Neural progenitor cell (in vitro differentiated cells): ENCODE measurements around the gene CD151.

Experiments
- EZH2 ChIP-seq: fragments of 200-600 bp; sonication (generic); IDR thresholded peaks from 2 replicates; pipeline ENCODE4 v1.6.1; 2017; ENCODE audit warnings: antibody characterized with exemption, mild to moderate bottlenecking, moderate library complexity
- TF ChIP-seq, protein P1 (sequence below): fragments of 200-600 bp; sonication (generic); IDR thresholded peaks from 2 replicates; pipeline ENCODE4 v1.5.1; 2017; ENCODE audit warnings: antibody characterized with exemption, mild to moderate bottlenecking

DNA sequence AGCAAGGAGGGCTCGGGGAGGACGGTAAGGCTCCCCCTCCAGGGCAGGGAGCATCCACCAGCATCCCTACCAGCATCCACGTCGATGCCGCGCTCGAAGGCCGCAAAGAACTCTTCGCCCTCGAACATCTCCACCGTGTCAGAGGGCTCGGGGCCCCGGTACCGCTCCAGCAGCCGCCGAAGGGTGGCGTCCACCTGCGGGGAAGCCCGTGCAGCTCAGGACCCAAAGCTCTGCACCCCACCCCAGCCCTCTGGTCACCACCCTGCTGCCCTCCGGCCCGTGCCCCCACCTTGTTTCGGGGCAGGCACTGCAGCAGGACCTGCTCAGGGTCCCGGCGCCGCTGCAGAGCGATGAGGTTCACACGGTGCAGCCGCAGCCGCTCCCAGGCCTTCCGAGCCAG, 32.3 kb upstream of the CD151 start:
- TF ChIP-seq, protein P1, sequence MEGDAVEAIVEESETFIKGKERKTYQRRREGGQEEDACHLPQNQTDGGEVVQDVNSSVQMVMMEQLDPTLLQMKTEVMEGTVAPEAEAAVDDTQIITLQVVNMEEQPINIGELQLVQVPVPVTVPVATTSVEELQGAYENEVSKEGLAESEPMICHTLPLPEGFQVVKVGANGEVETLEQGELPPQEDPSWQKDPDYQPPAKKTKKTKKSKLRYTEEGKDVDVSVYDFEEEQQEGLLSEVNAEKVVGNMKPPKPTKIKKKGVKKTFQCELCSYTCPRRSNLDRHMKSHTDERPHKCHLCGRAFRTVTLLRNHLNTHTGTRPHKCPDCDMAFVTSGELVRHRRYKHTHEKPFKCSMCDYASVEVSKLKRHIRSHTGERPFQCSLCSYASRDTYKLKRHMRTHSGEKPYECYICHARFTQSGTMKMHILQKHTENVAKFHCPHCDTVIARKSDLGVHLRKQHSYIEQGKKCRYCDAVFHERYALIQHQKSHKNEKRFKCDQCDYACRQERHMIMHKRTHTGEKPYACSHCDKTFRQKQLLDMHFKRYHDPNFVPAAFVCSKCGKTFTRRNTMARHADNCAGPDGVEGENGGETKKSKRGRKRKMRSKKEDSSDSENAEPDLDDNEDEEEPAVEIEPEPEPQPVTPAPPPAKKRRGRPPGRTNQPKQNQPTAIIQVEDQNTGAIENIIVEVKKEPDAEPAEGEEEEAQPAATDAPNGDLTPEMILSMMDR = no peak
- no peak for TF ChIP-seq EZH2
